ENCODE results near the gene HPX.

Gene HPX

GRCh38 chr11:6388748-6389147, 52.0 kb downstream of the HPX start:
- DNase-seq = no peak

- no peak for DNase-seq
Observed at GRCh38 chr11:6387811-6388599, 52.8 kb downstream of the HPX start.

- no peak for DNase-seq
Observed at GRCh38 chr11:6385046-6385777, 55.6 kb downstream of the HPX start.
